A673 (cell line): ENCODE results near the gene TNRC6A.

Source experiments
- CTCF ChIP-seq: fragments of 300-800, 200-600 bp; sonication (generic); conservative IDR thresholded peaks from 2 replicates; pipeline ENCODE4 v1.5.1; 2017; ENCODE audit warnings: low read depth, mild to moderate bottlenecking, antibody characterized with exemption, low read length, moderate library complexity, mixed read lengths
- EZH2 ChIP-seq: fragments of 200-600 bp; sonication (generic); IDR thresholded peaks from 2 replicates; pipeline ENCODE4 v1.6.1; 2017; ENCODE audit warnings: borderline replicate concordance, low read depth, mild to moderate bottlenecking, mixed read lengths, antibody characterized with exemption, low read length; ENCODE audit not compliant: poor library complexity, severe bottlenecking

- TF ChIP-seq CTCF (no peak), EZH2 (no peak)
Observed at GRCh38 chr16:24701521-24701951, 27.9 kb upstream of the TNRC6A start.
